GM23248 (cell line): ENCODE measurements around the gene ANXA3.

ENCODE experiments used
- EZH2 ChIP-seq: fragments of 200-600 bp; sonication (generic); IDR thresholded peaks from 2 replicates; pipeline ENCODE4 v1.6.1; 2018; ENCODE audit warnings: antibody characterized with exemption, mild to moderate bottlenecking; ENCODE audit not compliant: insufficient read depth, poor library complexity, severe bottlenecking
- EZH2phosphoT487 ChIP-seq: fragments of 200-600 bp; sonication (generic); IDR thresholded peaks from 2 replicates; pipeline ENCODE4 v1.6.1; 2018; ENCODE audit warnings: antibody characterized with exemption, moderate library complexity, mild to moderate bottlenecking, low read depth; ENCODE audit not compliant: insufficient read depth

DNA sequence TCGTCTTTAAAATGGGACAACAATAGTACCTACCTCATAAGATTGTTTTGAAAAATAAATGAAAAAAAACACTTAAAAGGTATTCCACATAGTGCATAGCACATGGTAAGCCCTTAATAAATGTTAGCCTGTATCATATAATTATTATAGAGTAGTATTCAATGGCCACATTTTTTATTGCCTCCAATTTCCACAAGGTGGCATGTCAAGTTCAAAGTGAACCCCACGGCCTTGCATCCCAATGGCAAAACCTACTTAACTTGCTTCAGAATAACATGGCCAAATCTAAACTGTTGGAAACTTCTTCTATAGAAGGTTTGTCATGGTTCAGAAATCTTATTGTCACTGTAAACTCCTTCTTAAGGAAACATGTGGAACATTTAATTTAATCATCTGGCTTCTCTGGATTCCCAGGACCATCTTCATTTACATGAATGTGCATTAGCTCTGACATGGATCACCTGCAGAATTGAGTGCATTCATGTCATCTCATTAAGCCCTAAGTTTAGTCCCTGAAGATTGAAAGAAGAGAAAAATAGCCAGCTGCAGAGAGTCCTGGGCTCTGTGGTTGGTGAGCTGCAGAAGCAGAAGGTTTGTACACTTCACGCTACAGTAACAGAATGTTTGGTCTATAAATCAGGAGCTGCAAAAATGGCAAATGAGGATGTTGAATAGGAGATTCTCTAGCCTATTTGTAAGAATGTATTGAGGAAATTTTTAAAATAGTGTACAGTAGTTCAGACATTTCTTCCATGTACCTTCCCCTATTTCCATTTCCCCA lies 61.0 kb downstream of the ANXA3 start:
- TF ChIP-seq EZH2: no peak
- no peak for TF ChIP-seq EZH2phosphoT487
